PC-9 (cell line): ENCODE measurements around the gene PPP6C.

ENCODE experiments used
- CTCF ChIP-seq: fragments of 200-600 bp; sonication (generic); conservative IDR thresholded peaks from 2 replicates; pipeline ENCODE4 v1.6.1; 2017; ENCODE audit warnings: mixed run types, antibody characterized with exemption, mild to moderate bottlenecking, moderate library complexity
- EZH2 ChIP-seq: fragments of 200-600 bp; sonication (generic); IDR thresholded peaks from 2 replicates; pipeline ENCODE4 v1.8.0; 2017; ENCODE audit warnings: antibody characterized with exemption, low read depth

- TF ChIP-seq CTCF (no peak), EZH2 (no peak)
Observed at GRCh38 chr9:125172031-125172755, 17.4 kb downstream of the PPP6C start.
